Bronchial epithelial cell (primary cell): ENCODE data around the gene ZNF100. TPM values are rescaled to one million over a fixed set of nuclear protein-coding genes. Genes with fewer than 3 reads are reported as not detected.

Source experiments
- DNase-seq: peaks from one replicate; pipeline ENCODE4 v3.0.0-alpha.2; 2010; ENCODE audit warnings: low read depth
- FAIRE-seq: peaks from 2 replicates; lab custom pipeline; 2011; peaks lifted over from hg19 to GRCh38; lab: Jason Lieb, UNC
- H3K27me3 ChIP-seq: 2 replicates; pipeline ENCODE4 v1.5.1; 2011; ENCODE audit warnings: low read length; ENCODE audit not compliant: control insufficient read depth, insufficient read depth
- H3K36me3 ChIP-seq: 2 replicates; pipeline ENCODE4 v1.5.1; 2011; ENCODE audit warnings: low read length; ENCODE audit not compliant: control insufficient read depth, insufficient read depth
- H3K4me3 ChIP-seq: 2 replicates; pipeline ENCODE4 v1.5.1; 2011; ENCODE audit warnings: mild to moderate bottlenecking, low read depth, low read length, control low read depth
- total RNA-seq: library from RNA; depleted of rRNA; stranded (reverse); fragments of >200 nt; gene quantifications from 2 replicates; pipeline ENCODE4 v1.2.1, GENCODE V29; 2014
- TF ChIP-seq, protein P1 (sequence below): IDR thresholded peaks from 2 replicates; pipeline ENCODE4 v1.5.1; 2011; ENCODE audit warnings: mild to moderate bottlenecking, moderate library complexity, low read length, control low read depth, inconsistent platforms; ENCODE audit not compliant: insufficient read depth, severe bottlenecking

The ZNF100 gene
- total RNA-seq, 1 donor from 2014 or later, result 3.7 TPM

DNA sequence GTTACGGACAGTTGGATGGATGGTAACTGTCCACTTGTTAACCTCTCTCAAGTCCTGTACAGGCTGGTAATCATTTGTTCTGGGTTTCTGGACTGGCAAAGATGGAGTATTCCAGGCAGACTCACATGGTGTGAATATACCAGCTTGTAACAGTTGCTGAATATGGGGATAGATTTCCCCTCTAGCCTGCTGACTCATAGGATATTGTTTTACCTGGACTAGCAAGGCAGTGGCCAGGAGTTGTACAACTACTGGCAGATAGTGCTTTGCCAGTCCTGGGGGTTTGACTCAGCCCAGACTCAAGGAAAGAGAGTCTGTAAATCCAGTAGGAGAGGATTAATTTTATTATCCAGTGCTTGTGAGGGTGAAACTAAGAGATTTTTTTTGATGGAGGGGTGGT, 74.0 kb downstream of the ZNF100 start:
- no peak for FAIRE-seq

GRCh38 chr19:21691661-21692060, 75.7 kb downstream of the ZNF100 start:
- DNase-seq (no peak), FAIRE-seq (no peak)
- no peaks in the 10 kb centered on the region for H3K36me3 ChIP-seq
- TF ChIP-seq, protein P1, sequence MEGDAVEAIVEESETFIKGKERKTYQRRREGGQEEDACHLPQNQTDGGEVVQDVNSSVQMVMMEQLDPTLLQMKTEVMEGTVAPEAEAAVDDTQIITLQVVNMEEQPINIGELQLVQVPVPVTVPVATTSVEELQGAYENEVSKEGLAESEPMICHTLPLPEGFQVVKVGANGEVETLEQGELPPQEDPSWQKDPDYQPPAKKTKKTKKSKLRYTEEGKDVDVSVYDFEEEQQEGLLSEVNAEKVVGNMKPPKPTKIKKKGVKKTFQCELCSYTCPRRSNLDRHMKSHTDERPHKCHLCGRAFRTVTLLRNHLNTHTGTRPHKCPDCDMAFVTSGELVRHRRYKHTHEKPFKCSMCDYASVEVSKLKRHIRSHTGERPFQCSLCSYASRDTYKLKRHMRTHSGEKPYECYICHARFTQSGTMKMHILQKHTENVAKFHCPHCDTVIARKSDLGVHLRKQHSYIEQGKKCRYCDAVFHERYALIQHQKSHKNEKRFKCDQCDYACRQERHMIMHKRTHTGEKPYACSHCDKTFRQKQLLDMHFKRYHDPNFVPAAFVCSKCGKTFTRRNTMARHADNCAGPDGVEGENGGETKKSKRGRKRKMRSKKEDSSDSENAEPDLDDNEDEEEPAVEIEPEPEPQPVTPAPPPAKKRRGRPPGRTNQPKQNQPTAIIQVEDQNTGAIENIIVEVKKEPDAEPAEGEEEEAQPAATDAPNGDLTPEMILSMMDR, result no peak
- H3K4me3 ChIP-seq, result no peak overlapping the region
- no peaks in the 10 kb centered on the region for H3K27me3 ChIP-seq

More for the DNA sequence above, 74.0 kb downstream of the ZNF100 start:
- TF ChIP-seq, protein P1, result no peak
- no peak overlapping the region for H3K4me3 ChIP-seq
- no peaks in the 10 kb centered on the region for H3K27me3 ChIP-seq
- no peaks in the 10 kb centered on the region for H3K36me3 ChIP-seq
- peak; percentile 13 for DNase-seq

- Histone ChIP-seq H3K36me3 (no peaks in the 10 kb centered on the region), H3K4me3 (no peak overlapping the region), H3K27me3 (no peaks in the 10 kb centered on the region)
- no peak for FAIRE-seq
- no peak for DNase-seq
- TF ChIP-seq, protein P1, result no peak
These were observed 78.9 kb downstream of the ZNF100 start for GRCh38 chr19:21688464-21688863.

- DNase-seq (no peak), FAIRE-seq (no peak)
- Histone ChIP-seq H3K4me3 (no peak overlapping the region), H3K36me3 (no peaks in the 10 kb centered on the region), H3K27me3 (no peaks in the 10 kb centered on the region)
- TF ChIP-seq, protein P1, result no peak
These were observed 86.7 kb downstream of the ZNF100 start for GRCh38 chr19:21680671-21681070.

DNA sequence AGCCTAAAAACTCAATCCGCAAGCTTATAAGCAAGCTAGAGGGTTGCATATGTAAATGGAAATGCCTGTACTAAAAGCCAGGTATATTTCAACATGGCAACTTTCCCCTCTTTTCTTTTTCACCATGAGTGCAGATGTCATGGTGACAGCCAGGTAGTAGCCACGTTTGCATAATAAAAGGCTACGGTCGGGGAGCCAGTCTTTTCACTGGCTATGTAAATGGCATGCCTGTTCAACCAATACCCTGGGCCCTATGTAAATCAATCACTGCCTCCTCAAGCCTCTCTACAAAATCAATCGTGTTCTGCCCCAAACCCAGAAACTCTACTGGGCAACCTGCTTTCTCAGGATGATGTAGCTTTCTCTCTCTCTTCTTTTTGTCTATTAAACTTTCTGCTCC, 87.4 kb downstream of the ZNF100 start:
- FAIRE-seq, result no peak
- H3K4me3 ChIP-seq, result no peak overlapping the region
- DNase-seq, result no peak
- H3K36me3 ChIP-seq, result no peaks in the 10 kb centered on the region
- TF ChIP-seq, protein P1, result no peak
- no peaks in the 10 kb centered on the region for H3K27me3 ChIP-seq
